Activated T-cell treated with anti-CD3 and anti-CD28 coated beads for 48 hours (primary cell): Measurements from ENCODE around the gene SPC25.
"Not testable (repeated sequence)": the region's sequence is repeated elsewhere in the genome, so short reads cannot be mapped to it uniquely, and the experiment has no call there.

Experiments
- DNase-seq: peaks from one replicate; pipeline ENCODE4 v3.0.0-alpha.2; 2020; ENCODE audit warnings: low read depth

SPC25 gene

DNA sequence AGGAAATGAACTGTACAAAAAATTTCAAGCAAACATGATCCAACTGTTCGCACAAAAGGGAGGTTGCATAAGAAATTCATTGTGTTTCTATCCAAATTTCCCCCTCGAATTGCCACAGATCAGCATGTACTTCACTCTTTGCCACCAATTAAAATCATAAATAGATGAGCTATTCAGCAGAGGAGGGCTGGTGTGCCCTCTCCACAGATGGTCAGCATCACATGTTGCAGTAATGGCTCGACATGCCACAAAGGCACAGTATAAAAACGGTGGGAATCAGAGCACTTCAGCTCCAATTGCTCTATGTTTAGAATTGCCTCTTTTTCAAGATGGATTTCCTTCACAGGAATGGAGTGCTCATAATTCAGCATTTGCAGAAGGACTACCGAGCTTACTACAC lies 10.8 kb upstream of the SPC25 start, which contains the start of gene G6PC2:
Gene G6PC2 (plus strand): TSS at position 289 of the 400 bp plus-strand sequence. CDS start 41 bp downstream, at position 330.
- DNase-seq = no peak

DNA sequence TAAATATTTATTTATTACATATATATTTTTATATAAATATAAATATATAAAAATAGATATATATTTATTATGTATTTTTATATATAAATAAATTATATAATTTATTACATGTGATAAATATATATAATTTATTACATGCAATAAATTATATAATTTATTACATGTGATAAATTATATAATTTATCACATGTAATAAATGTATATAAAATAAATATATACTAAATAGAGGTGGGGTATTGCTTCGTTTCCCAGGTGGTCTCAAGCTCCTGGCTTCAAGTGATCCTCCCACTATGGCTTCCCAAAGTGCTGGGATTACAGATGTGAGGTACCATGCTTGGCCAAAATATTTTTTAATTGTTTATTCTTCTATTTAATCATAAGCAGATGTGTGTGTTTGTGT lies 7.2 kb upstream of the SPC25 start:
- no peak for DNase-seq

DNA sequence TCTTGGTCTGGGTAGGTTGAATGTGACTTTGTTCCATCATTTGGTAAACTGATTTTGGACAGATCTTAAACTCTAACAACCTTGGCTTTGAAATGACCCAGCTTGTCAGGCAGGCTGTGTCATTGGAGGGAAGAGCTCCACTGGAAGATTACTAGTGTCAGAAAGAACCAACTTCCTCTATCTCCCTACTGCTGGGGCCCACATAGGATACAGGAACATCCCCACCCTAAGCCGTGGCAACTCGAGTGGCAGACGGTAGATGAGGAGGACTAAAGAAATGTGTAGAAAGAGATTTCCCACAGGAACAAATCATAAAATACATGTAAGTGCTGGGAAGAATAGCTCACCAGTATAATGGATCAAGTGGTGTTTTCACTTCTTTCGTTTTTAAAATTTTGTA lies 6.6 kb upstream of the SPC25 start:
- no peak for DNase-seq

DNA sequence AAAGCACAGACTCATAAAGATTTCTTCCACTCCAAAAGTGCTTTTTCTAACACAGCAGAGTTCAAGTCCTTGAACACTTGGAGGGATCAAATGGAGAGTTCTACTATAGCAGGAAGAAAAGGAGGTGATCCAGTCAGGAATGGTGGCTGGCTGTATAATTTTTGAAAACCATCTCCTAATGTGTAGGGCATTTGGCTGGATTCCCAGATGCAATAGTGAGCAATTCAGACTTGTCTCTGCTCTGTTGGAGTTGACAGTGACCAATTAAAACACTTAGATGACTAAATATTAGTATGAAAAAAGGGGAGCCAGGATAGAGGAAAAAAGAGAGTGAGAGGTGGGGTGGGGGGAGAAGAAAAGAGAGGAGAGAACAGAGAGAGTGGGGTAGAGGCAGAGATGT lies 5.5 kb upstream of the SPC25 start:
- no peak for DNase-seq

DNA sequence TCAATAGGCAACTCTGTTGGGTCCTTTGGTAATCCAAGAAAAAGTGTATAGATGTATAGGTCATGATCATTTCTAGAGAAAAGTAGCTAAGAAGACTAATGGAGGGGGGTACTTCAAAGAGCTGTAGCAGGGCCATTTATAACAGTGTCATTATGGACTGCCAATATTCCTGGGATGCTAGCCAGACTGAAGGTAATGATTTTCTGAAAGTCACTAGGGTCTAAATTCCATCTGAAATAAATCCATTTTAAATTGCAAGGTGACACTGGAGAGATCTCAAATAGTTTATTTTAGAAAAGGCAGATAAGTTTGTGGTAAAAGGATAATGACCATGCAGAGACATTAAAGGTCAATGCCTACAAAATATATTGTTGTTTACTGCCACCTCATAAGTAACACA lies 4.5 kb upstream of the SPC25 start:
- DNase-seq = no peak

DNA sequence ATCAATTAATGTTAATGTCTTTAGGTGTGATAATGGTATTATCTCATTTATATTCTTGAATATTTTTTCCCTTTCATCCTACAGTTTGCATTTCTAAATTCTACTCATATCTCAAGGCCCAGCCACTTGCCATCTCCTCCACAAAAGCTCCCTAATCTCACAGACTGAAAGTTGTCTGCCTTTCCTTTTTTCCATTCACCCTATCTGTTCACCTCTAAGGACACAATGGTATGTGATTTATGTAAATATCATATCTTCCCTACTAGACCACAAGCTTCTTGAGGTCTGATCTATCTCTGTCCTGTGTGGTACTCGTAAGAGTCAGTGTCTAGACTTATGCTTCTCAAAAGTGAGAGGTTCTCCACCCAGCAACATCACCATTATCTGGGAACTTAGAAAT lies 3.9 kb upstream of the SPC25 start:
- DNase-seq = no peak

DNA sequence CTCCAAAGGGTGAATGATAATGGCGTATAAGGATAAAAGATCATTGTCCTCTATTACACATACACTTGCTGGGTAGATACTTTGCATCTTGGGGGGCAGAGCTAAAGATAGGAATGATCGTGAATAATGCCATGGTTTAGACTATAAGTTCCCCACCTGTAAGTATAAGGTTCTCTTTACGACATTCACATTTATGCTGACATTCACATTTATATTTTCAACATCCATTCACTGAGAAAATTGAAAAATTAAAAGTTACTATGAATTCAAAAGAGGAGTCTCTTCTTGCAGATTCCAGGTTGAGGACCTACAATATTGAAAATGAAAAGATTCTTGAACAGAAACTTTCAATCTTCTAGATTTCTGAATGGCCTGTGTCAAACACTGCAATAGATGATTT lies 2.1 kb upstream of the SPC25 start:
- DNase-seq = no peak

DNA sequence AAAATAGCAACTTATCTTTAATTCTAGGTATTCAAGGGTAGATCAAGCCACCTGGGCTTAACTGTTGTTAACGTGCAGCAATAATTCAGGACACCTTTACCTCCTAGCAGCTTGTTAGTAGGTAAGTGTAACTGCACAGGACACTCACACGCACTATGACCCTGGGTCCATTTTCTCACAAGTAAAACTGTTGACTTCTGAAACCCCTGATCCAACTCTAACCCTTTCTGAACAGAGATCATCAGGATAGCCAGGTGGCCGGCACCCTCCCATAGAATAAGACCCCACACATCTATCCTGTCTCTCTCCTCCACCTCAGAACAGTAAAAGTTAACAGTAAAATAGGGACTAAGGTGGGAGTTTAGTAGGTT lies 610 bp downstream of the SPC25 start:
- no peak for DNase-seq

DNA sequence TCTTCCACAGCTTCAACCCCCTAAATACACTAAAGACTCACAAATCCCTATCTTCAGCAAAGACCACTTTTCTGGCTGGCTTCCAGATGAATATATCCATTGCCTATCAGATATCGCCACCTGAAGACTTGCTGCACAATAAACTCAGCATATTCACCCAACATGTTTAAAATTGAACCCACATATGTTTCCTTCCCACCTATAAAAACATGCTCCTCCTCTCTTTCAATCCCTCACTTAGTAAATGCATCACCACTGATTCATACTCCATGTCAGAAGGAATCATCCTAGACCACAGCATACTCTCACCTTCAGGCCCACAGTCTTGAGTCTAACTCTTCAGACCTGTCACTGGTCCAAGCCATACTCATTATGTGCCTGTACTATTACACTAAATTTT lies 5.3 kb downstream of the SPC25 start:
- DNase-seq = no peak

DNA sequence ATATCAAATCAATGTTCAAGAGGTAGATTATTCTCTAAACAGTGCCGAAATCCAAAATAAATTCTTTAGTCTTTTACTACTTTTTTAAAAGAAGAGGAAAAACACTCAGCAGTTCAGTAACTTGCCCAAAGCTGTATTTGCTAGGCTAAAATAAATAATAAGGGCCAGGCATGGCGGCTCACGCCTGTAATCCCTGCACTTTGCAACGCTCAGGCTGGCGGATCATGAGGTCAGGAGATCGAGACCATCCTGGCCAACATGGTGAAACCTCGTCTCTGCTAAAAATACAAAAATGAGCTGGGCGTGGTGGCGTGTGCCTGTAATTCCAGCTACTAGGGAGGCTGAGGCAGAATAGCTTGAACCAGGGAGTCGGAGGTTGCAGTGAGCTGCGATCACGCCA lies 8.1 kb downstream of the SPC25 start:
- DNase-seq = not testable (repeated sequence)

DNA sequence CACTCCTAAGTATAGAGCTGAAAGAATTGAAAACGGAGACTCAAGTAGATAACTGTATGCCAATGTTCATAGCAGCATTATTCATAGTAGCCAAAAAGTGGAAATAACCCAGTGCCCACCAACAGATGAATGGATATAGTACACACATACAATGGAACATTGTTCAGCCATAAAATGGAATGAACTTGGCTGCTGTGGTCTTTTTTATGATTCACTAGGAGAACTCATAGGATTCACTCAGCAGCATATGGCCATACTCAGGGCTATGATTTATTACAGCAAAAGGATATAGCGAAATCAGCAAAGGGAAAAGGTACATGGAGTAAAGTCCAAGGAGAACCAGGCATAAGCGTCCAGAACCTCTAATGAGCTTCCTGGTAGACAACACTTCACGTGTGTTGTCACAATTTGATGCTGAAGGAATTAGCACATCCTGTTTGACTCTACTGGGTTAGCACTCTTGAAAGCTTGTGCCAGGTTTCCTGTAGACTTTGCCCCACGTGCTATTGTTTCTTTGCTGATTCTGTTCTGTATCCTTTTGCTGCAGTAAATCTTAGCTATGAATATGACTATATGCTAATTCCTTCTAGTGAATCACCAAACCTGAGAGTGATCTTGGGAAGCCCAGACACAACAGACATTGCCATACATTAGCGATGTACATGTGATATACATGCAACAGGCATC lies 15.7 kb downstream of the SPC25 start:
- DNase-seq = no peak

DNA sequence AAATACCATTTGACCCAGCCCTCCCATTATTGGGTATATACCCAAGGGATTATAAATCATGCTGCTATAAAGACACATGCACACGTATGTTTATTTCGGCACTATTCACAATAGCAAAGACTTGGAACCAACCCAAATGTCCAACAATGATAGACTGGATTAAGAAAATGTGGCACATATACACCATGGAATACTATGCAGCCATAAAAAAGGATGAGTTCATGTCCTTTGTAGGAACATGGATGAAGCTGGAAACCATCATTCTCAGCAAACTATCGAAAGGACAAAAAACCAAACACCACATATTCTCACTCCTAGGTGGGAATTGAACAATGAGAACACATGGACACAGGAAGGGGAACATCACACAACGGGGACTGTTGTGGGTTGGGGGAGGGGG lies 19.4 kb downstream of the SPC25 start:
- not testable (repeated sequence) for DNase-seq

DNA sequence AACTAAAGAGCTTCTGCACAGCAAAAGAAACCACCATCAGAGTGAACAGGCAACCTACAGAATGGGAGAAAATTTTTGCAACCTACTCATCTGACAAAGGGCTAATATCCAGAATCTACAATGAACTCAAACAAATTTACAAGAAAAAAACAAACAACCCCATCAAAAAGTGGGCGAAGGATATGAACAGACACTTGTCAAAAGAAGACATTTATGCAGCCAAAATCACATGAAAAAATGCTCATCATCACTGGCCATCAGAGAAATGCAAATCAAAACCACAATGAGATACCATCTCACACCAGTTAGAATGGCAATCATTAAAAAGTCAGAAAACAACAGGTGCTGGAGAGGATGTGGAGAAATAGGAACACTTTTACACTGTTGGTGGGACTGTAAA lies 19.9 kb downstream of the SPC25 start:
- not testable (repeated sequence) for DNase-seq

DNA sequence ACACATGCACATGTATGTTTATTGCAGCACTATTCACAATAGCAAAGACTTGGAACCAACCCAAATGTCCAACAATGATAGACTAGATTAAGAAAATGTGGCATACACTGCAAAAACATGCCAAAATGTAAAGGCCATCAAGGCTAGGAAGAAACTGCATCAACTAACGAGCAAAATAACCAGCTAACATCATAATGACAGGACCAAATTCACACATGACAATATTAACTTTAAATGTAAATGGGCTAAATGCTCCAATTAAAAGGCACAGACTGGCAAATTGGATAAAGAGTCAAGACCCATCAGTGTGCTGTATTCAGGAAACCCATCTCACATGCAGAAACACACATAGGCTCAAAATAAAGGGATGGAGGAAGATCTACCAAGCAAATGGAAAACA lies 23.1 kb downstream of the SPC25 start:
- DNase-seq = not testable (repeated sequence)

DNA sequence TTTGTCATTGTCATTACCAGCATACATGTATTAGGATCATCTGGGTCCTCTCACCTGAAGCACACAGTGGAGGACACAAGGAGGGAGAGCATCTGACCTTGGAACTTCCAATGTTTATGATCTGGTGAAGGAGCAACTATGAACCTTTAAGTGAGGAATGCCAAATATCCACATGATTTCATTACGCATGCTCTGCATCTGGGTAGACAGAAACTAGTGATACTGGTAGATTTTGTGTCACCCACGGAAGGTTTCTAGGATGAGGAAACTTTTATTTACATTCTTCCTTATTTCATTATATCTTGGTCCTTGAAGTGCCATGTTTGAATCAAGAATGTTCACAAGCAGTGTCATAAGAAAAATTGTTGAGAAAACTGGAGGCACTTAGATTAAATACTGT lies 32.1 kb downstream of the SPC25 start:
- DNase-seq = no peak

DNA sequence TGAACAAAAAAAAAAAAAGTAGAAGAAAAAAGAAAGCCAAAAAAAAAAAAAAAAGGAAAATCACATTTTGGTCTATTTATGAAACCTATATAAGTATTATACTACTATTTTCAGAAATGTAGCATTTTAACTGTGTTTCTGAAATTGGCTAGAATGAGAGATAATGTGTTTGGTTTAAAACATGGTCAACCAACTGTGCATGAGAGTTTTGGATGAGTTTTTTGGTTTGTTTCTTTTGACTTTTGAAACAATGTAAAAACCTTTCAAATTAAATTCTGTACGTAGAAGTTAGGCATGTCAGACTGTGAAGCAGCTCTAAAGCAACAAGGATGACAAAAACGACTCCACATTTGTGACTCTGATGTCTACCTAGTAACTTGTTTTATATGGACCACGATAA lies 34.6 kb downstream of the SPC25 start:
- DNase-seq = no peak

DNA sequence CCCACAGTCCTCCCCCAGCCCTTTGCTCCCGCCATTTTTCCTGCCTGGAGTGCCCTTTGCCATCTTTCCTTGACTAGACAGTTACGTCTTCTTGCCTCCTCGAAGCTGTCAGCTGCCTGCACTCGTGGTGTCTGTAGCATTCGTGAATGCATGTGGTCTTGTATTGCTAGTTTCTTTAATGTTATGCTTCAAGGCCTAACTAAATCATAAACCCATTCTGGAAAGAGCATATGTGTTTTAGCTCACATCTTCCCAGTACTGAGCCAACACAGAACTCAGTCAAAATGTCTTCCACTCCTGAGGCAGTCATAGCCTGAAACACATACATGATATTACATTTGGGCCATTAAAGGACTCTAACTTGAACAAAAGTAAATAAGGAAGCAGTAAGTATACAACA lies 35.6 kb downstream of the SPC25 start:
- DNase-seq = no peak

DNA sequence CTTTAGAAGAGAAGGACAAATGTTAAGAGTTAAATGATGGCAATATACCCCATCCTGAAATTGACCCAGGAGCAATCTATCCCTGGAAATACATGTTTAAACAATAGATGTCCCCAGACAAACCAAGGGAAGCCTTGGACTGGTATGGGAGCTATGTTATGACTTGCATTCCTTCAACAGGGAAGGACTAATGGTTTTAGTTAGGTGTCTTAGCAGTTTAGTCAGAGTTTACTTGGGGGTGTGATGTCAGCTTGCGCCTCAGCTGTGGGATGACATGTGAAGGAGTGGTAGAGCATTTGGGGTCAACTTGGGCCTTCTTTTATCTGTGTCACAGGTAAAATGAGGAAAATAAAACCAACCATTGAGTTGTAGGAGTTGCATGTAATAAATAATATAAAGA lies 36.8 kb downstream of the SPC25 start:
- DNase-seq = no peak

DNA sequence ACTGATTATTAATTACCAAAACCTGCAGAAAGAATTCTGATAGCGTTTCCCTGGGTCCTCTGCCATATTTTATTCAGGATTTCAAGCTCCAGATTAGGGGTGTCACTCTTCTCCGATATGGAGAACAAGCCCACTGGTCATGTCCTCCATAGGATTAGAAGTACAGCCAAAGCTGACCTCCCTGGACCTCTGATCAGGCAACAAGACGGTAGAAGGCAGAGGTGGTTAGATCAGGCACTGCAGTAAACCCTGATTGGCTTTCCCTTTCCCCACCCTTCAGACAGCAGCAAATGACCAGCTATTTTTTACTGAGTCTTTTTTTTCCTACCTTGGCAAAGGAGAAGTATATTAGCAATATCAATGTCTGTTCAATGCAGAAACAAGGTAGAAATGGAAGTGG lies 37.7 kb downstream of the SPC25 start:
- no peak for DNase-seq

DNA sequence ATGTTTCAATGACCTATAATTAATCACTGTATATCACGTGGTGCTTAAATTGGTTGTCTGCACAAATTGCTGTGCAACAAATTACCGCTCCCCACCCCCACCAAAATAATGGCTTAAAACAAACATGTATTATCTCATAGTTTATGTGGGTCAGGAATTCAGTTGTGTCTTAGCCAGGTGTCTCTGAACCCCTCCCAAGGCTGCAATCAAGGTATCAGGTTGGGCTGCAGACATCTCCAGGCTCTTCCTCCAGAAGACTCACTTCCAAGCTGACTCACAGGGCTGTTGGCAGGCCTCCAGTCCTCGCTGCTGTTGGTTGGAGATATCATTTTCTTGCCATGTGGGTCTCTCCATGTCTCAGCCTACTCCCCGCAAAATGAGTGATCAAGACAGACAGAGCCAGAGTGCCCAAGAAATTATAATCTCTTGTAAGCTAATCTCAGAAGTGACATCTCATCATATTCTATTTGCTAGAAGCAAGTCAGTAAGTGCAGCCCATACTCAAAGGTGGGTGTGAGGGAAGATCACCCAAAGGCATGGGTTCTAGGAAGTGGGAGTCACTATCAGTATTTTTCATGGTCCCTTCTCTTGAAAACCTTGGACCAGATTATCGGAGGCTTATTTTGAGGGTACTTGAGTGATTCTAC lies 38.4 kb downstream of the SPC25 start:
- DNase-seq = no peak

DNA sequence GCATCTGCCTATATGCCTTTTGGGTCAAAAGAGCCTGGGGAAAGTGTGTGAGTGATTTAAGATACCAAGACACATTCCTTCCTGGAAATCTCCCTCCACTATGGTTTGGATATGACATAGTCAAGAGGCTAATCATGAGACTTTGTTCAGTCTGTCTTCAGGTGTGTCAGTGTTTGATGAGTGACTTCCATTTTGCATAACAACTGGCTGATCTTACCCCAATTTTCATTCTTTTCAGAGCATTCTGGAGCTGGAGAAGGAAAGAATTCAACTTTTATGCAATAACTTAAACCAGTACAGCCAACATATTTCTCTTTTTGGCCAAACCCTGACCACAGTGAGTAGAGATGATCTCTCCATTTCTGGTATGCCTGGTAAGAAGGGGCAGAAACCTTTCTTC lies 39.4 kb downstream of the SPC25 start:
- DNase-seq = no peak

DNA sequence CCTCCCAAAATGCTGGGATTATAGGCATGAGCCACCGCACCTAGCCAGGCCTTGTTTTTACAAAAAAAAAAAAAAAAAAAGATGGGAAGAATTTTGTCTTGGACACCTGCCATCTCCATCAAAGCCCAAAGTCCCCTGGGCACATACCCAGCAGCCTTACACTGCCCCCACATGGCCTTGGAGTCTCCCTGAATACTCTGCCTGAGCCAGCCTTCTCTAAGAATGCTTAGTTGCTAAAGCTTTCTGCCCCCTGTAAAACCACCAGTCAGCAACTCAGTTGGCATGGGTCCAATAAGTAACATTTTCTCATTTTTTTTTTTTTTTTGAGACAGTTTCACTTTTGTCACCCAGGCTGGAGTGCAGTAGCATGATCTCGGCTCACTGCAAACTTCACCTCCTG lies 40.6 kb downstream of the SPC25 start:
- no peak for DNase-seq

DNA sequence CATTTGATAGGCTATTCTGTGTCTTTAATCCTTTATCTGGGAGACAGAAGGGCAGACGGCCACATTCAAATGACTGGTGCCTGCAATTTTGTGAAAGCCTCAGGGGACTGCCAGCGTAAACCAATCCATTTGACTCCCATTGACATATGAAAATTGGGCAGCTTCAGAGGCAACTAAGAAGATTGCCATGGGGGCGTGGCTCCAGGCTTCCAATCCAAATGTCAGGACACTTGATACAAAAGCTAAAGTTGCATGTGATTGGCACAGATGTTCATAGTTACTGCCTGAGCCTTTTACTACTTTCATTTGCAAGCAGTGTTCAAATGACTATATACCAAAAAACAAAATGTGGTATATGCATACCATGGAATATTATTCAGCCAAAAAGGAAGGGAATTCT lies 42.0 kb downstream of the SPC25 start:
- DNase-seq = no peak

DNA sequence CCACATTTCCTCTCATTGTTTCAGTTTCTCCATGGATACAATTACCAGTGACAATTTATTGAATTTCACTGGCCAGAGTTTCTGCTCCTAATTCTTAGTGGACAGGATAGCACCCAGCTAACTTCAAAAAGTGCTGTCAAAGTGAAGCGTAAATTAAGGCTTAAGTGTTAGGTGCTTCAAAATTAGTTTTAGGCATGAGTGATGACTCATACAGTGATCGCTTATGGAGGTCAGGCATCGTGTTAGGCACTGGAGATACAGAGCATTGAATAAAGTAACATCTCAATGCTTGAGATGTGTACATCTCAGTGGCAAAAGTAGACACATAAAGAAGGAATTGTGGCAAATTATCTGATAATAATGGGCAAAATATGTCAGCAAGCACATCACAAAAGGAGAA lies 47.0 kb downstream of the SPC25 start:
- no peak for DNase-seq
